ENCODE measurements around the gene MT4.
A peak's percentile ranks its signal among the peaks of the same experiment; 100 is the strongest.

MT4 gene

GRCh38 chr16:56532714-56533113 is 32.2 kb upstream of the MT4 start:
- Histone ChIP-seq H3K4me2 (ENCODE audit: low read length) (no peak overlapping the region), H3K4me1 (no peaks in the 10 kb centered on the region), H3K4me3 (ENCODE audit: low read depth, low read length) (no peak overlapping the region), H2AFZ (no peak overlapping the region), H3K27me3 (ENCODE audit: control insufficient read depth, insufficient read depth, low read length) (no peaks in the 10 kb centered on the region), H3K9me3 (ENCODE audit: control insufficient read depth, low read length) (no peaks in the 10 kb centered on the region), H3K27ac (no peak overlapping the region), H3K9ac (no peak overlapping the region), H3K36me3 (ENCODE audit: control insufficient read depth, insufficient read depth, low read length) (no peaks in the 10 kb centered on the region), H3K79me2 (no peaks in the 10 kb centered on the region)
- no peak for TF ChIP-seq CTCF (IDR thresholded peaks at IDR 0.05)

- Histone ChIP-seq H3K4me2 (ENCODE audit: low read length) (no peak overlapping the region), H2AFZ (no peak overlapping the region), H3K36me3 (ENCODE audit: control insufficient read depth, insufficient read depth, low read length) (no peaks in the 10 kb centered on the region), H3K4me3 (ENCODE audit: low read depth, low read length) (no peak overlapping the region), H3K4me1 (peaks cover under 1% of the 10 kb centered on the region), H3K9me3 (ENCODE audit: control insufficient read depth, low read length) (no peaks in the 10 kb centered on the region), H3K79me2 (no peaks in the 10 kb centered on the region), H3K9ac (no peak overlapping the region), H3K27me3 (ENCODE audit: control insufficient read depth, insufficient read depth, low read length) (no peaks in the 10 kb centered on the region), H3K27ac (no peak overlapping the region)
- TF ChIP-seq CTCF (IDR thresholded peaks at IDR 0.05) = no peak
Measured at GRCh38 chr16:56534847-56535383, 30.0 kb upstream of the MT4 start.

DNA sequence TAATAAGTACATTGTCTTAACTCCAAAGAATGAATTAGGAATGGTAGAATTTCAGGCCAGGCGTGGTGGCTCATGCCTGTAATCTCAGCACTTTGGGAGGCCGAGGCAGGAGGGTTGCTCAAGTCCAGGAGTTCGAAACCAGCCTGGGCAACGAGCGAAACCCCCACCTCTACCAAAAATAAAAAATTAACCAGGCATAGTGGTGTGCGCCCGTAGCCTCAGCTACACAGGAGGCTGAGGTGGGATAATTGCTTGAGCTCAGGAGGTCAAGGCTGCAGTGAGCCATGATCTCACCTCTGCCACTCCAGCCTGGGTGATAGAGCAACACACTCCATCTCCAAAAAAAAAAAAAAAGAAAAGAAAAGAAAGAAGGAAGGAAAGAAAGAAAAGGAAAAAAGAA is 26.5 kb upstream of the MT4 start:
- Histone ChIP-seq H3K4me3 (ENCODE audit: low read depth, low read length) (no peak overlapping the region), H2AFZ (no peak overlapping the region), H3K27ac (no peak overlapping the region), H3K4me1 (peaks cover 5% of the 10 kb centered on the region), H3K36me3 (ENCODE audit: control insufficient read depth, insufficient read depth, low read length) (no peaks in the 10 kb centered on the region), H3K79me2 (no peaks in the 10 kb centered on the region), H3K27me3 (ENCODE audit: control insufficient read depth, insufficient read depth, low read length) (no peaks in the 10 kb centered on the region), H3K4me2 (ENCODE audit: low read length) (no peak overlapping the region), H3K9me3 (ENCODE audit: control insufficient read depth, low read length) (no peaks in the 10 kb centered on the region), H3K9ac (no peak overlapping the region)
- no peak for TF ChIP-seq CTCF (IDR thresholded peaks at IDR 0.05)

DNA sequence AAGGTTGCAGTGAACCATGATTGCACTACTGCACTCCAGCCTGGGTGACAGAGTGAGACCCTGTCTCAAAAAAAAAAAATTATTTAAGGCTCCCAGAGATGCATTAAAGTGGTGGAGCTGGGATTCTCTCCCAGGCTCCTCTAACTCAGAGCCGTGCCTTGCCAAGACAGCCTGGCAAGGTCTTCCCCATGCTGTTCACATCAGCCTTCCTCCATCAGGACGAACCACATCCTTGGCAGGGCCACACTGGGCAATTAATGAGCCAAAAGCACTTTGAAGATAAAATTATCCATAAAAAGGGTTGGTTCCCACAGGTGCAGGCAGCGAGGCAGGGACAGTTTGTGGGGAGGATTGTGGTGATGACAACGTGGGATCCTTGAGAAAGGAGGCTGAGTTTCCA is 25.2 kb upstream of the MT4 start:
- Histone ChIP-seq H3K27me3 (ENCODE audit: control insufficient read depth, insufficient read depth, low read length) (no peaks in the 10 kb centered on the region), H3K27ac (peak overlapping the region; percentile 38), H3K79me2 (no peaks in the 10 kb centered on the region), H3K4me2 (ENCODE audit: low read length) (no peak overlapping the region), H3K9ac (no peak overlapping the region), H3K4me3 (ENCODE audit: low read depth, low read length) (no peak overlapping the region), H3K36me3 (ENCODE audit: control insufficient read depth, insufficient read depth, low read length) (no peaks in the 10 kb centered on the region), H2AFZ (peak overlapping the region; percentile 76), H3K9me3 (ENCODE audit: control insufficient read depth, low read length) (no peaks in the 10 kb centered on the region), H3K4me1 (peaks cover 5% of the 10 kb centered on the region)
- no peak for TF ChIP-seq CTCF (IDR thresholded peaks at IDR 0.05)

- H3K9me3 ChIP-seq (ENCODE audit: control insufficient read depth, low read length) = no peaks in the 10 kb centered on the region
- no peak overlapping the region for H3K4me2 ChIP-seq (ENCODE audit: low read length)
- no peak overlapping the region for H2AFZ ChIP-seq
- TF ChIP-seq CTCF (IDR thresholded peaks at IDR 0.05) = no peak
- H3K27ac ChIP-seq = no peak overlapping the region
- H3K27me3 ChIP-seq (ENCODE audit: control insufficient read depth, insufficient read depth, low read length) = no peaks in the 10 kb centered on the region
- H3K9ac ChIP-seq = no peak overlapping the region
- H3K36me3 ChIP-seq (ENCODE audit: control insufficient read depth, insufficient read depth, low read length) = no peaks in the 10 kb centered on the region
- no peaks in the 10 kb centered on the region for H3K79me2 ChIP-seq
- peaks cover 5% of the 10 kb centered on the region for H3K4me1 ChIP-seq
- no peak overlapping the region for H3K4me3 ChIP-seq (ENCODE audit: low read depth, low read length)
Measured at GRCh38 chr16:56542039-56542438, 22.8 kb upstream of the MT4 start.
